CD8-positive, alpha-beta memory T cell (primary cell): ENCODE data around the gene KRT81. TPM values are rescaled to one million over a fixed set of nuclear protein-coding genes. Genes with fewer than 3 reads are reported as not detected.
"Not testable (repeated sequence)": the region's sequence is repeated elsewhere in the genome, so short reads cannot be mapped to it uniquely, and the experiment has no call there.

ENCODE experiments used
- CTCF ChIA-PET: fragments of 350-600 bp; sonication (Branson Sonifier 250); formaldehyde crosslinking; loops from one replicate; lab custom pipeline; 2021; ENCODE audit warnings: antibody characterized with exemption; lab: Charles Lee
- POLR2A ChIA-PET: fragments of 350-600 bp; sonication (Branson Sonifier 250); formaldehyde crosslinking; loops from one replicate; lab custom pipeline; 2021; ENCODE audit warnings: antibody characterized with exemption; lab: Charles Lee
- DNase-seq, 5 donors: peaks; one replicate each; pipeline versions ENCODE4 v3.0.0 to v3.0.0-alpha.2; 2020 to 2022; ENCODE audit warnings: mixed read lengths in 1 of 5
- H3K27ac ChIP-seq: one replicate; pipeline ENCODE4 v1.7.0; 2013; ENCODE audit warnings: low read depth, mild to moderate bottlenecking, low read length, moderate library complexity
- H3K27me3 ChIP-seq: 2 replicates; pipeline ENCODE4 v1.7.0; 2013; ENCODE audit warnings: low read length, mild to moderate bottlenecking; ENCODE audit not compliant: insufficient read depth, poor library complexity, severe bottlenecking
- H3K36me3 ChIP-seq: 2 replicates; pipeline ENCODE4 v1.7.0; 2013; ENCODE audit warnings: mild to moderate bottlenecking, low read length, moderate library complexity; ENCODE audit not compliant: insufficient read depth
- H3K4me1 ChIP-seq: 2 replicates; pipeline ENCODE4 v1.7.0; 2013; ENCODE audit warnings: mild to moderate bottlenecking, low read length, moderate library complexity; ENCODE audit not compliant: insufficient read depth
- H3K4me3 ChIP-seq: 2 replicates; pipeline ENCODE4 v1.7.0; 2013; ENCODE audit warnings: mild to moderate bottlenecking, low read length
- H3K9me3 ChIP-seq: 2 replicates; pipeline ENCODE4 v1.7.0; 2013; ENCODE audit warnings: mild to moderate bottlenecking, low read length
- H3K27ac Mint-ChIP-seq, 8 donors: one replicate each; pipeline ENCODE4 v1.8.0; 2020 to 2021; ENCODE audit warnings: mixed read lengths in 8 of 8, mild to moderate bottlenecking in 6 of 8, inconsistent platforms in 3 of 8, moderate library complexity in 3 of 8
- H3K27me3 Mint-ChIP-seq, 2 donors: one replicate each; pipeline ENCODE4 v1.8.0; 2020 to 2021; ENCODE audit warnings: mixed read lengths in 2 of 2, mild to moderate bottlenecking in 1 of 2, moderate library complexity in 1 of 2
- H3K36me3 Mint-ChIP-seq, 3 donors: one replicate each; pipeline ENCODE4 v1.8.0; 2020 to 2021; ENCODE audit warnings: mixed read lengths in 3 of 3, inconsistent platforms in 1 of 3, mild to moderate bottlenecking in 1 of 3
- H3K4me1 Mint-ChIP-seq, 3 donors: one replicate each; pipeline ENCODE4 v1.8.0; 2020 to 2021; ENCODE audit warnings: mixed read lengths in 3 of 3, inconsistent platforms in 1 of 3, mild to moderate bottlenecking in 1 of 3
- H3K4me3 Mint-ChIP-seq, 7 donors: one replicate each; pipeline ENCODE4 v1.8.0; 2020 to 2021; ENCODE audit warnings: mixed read lengths in 7 of 7, mild to moderate bottlenecking in 6 of 7, moderate library complexity in 4 of 7, inconsistent platforms in 2 of 7
- H3K9me3 Mint-ChIP-seq, 5 donors: one replicate each; pipeline ENCODE4 v1.8.0; 2020 to 2022; ENCODE audit warnings: mixed read lengths in 5 of 5, mild to moderate bottlenecking in 3 of 5, moderate library complexity in 2 of 5, inconsistent platforms in 1 of 5
- polyA plus RNA-seq: library from polyadenylated mRNA; unstranded; fragments of 300-500 nt; fragmentation: Illumina TruSeq; gene quantifications from one replicate; pipeline ENCODE4 v1.2.3, GENCODE V29; 2021
- total RNA-seq, 2 experiments: library from RNA; stranded (reverse); gene quantifications; one replicate each; pipeline ENCODE4 v1.2.3, GENCODE V29; 2021

Gene KRT81
- total and polyA plus RNA-seq, 3 experiments from 2014 or later = not detected

- DNase-seq = no peak
- Mint-ChIP-seq H3K36me3 (peaks cover 0 to 1% (median 0%) of the 10 kb centered on the region in 3 donors), H3K27ac (no peak overlapping the region), H3K27me3 (peaks cover 12 to 37% of the 10 kb centered on the region in 2 donors), H3K4me1 (no peaks in the 10 kb centered on the region), H3K9me3 (no peaks in the 10 kb centered on the region), H3K4me3 (no peak overlapping the region)
- no peak overlapping the region for H3K27ac ChIP-seq
- no peak overlapping the region for H3K4me3 ChIP-seq
- no peaks in the 10 kb centered on the region for H3K4me1 ChIP-seq
- H3K9me3 ChIP-seq = no peaks in the 10 kb centered on the region
- POLR2A ChIA-PET = no interaction called here
- no peaks in the 10 kb centered on the region for H3K36me3 ChIP-seq
- CTCF ChIA-PET = interaction anchor here (1.6 kb wide), 1 partner anchor 15 kb away, joined by 5 read pairs; no protein-coding TSS in a partner anchor
- H3K27me3 ChIP-seq = no peaks in the 10 kb centered on the region
These were observed 2.6 kb upstream of the KRT81 start for GRCh38 chr12:52293926-52294325.

- H3K9me3 Mint-ChIP-seq, H3K36me3 ChIP-seq, DNase-seq, H3K27me3 ChIP-seq, H3K4me3 Mint-ChIP-seq, H3K36me3 Mint-ChIP-seq, POLR2A ChIA-PET, H3K27ac ChIP-seq, CTCF ChIA-PET, H3K4me1 ChIP-seq, H3K27ac Mint-ChIP-seq, H3K4me3 ChIP-seq, H3K4me1 Mint-ChIP-seq, H3K9me3 ChIP-seq: not testable (repeated sequence)
- H3K27me3 Mint-ChIP-seq = peaks cover 9 to 27% of the 10 kb centered on the region in 2 donors
These were observed 725 bp downstream of the KRT81 start for GRCh38 chr12:52290483-52291134.

- H3K27me3 ChIP-seq, H3K4me1 Mint-ChIP-seq, H3K4me1 ChIP-seq, POLR2A ChIA-PET, H3K27ac ChIP-seq, H3K9me3 ChIP-seq, H3K36me3 Mint-ChIP-seq, H3K36me3 ChIP-seq, DNase-seq, H3K4me3 ChIP-seq, H3K9me3 Mint-ChIP-seq: not testable (repeated sequence)
- Mint-ChIP-seq H3K27ac (peak overlapping the region in 2 of 8 donors; percentile 29 to 34), H3K27me3 (peaks cover 9 to 16% of the 10 kb centered on the region in 2 donors), H3K4me3 (peak overlapping the region in 4 of 7 donors; percentile 2 to 45 (median 25))
- CTCF ChIA-PET = interaction anchor here (1.0 kb wide), 1 partner anchor 8 kb away, joined by 4 read pairs; no protein-coding TSS in a partner anchor
These were observed 3.2 kb downstream of the KRT81 start for GRCh38 chr12:52287816-52288805.

DNA sequence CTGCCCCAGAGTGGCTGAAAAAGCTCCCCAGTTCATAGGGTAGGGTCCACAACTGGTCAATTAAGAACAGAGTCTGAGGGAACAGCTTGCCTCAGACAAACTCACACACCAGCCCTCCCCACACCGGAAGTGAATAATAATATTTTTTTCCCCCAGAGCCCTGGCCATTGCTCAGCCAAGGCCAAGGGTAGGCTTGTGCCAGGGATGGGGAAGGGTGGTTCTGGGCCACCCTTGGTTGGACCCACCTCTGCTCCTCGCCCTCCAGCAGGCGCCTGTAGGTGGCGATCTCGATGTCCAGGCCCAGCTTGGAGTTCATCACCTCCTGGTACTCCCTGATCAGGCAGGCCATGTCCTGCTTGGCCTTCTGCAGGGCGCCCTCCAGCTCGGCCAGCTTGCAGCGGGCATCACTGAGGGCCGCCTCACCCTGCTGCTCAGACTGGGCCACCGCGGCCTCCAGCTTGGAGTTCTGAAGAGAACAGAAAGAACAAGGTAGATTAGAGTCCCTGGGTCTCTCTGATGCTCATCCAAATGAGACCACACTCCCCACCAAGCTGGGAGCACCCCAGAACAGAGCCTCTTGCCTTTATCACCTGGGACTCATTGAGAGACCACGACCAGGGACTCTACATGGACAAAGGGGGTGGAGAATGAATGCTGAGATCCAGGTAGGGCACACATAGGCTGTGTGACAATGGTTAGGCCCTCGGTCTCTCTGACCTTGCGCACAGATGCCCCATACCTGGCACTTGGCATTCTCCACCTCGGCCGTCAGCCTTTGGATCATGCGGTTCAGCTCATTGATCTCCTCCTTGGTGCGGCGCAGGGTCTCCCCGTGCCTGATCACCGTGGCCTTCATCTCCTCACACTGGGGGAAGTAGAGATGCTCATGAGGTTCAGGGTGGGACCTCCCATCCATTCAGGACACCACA, 4.2 kb downstream of the KRT81 start:
- H3K9me3 Mint-ChIP-seq, H3K4me3 ChIP-seq, DNase-seq, H3K27ac ChIP-seq, H3K4me1 Mint-ChIP-seq, CTCF ChIA-PET, H3K27ac Mint-ChIP-seq, POLR2A ChIA-PET, H3K36me3 ChIP-seq, H3K27me3 ChIP-seq, H3K36me3 Mint-ChIP-seq, H3K9me3 ChIP-seq, H3K4me1 ChIP-seq: not testable (repeated sequence)
- H3K4me3 Mint-ChIP-seq = peak overlapping the region in 1 of 7 donors; percentile 27
- peaks cover 5 to 12% of the 10 kb centered on the region in 2 donors for H3K27me3 Mint-ChIP-seq

DNA sequence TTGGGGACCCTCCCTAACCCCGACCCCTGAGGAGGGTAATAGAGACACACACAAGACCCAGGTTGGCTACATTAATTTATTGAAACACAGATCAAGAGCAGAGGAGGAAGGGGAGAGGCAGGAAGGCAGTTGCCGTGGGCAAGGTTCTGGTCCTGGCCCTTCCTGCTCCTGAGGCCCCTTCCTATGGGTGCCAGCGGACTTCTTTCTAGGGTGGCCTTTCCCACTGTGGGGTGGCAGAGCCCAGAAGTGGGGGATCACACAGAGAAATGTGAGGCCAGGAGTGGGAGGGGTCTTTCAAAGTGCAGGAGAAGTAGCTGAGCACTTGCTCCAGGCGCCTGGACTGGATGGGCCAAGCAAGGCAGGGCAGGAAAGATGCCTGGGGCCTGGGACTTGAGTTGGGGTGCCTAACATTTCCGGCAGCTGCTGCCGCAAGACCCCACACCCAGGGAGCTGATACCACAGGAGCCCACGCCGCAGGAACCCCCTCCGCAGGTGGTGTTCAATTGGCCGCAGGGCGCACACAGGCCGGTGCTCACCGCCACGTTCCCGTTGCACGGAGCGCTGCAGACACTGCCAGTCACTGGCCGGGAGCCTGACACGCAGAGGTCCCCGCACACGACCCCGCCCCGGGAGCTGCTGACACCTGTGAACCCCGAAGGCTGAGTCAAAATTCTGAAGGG, 5.3 kb downstream of the KRT81 start:
- Mint-ChIP-seq H3K9me3 (no peaks in the 10 kb centered on the region), H3K4me3 (no peak overlapping the region), H3K27me3 (peaks cover 1 to 8% of the 10 kb centered on the region in 2 donors), H3K27ac (no peak overlapping the region), H3K4me1 (peaks cover 5 to 10% (median 8%) of the 10 kb centered on the region in 3 donors), H3K36me3 (no peaks in the 10 kb centered on the region)
- POLR2A ChIA-PET = no interaction called here
- Histone ChIP-seq H3K27me3 (no peaks in the 10 kb centered on the region), H3K4me3 (no peak overlapping the region), H3K4me1 (no peaks in the 10 kb centered on the region), H3K27ac (no peak overlapping the region), H3K36me3 (no peaks in the 10 kb centered on the region), H3K9me3 (no peaks in the 10 kb centered on the region)
- no peak for DNase-seq
- CTCF ChIA-PET = no interaction called here

DNA sequence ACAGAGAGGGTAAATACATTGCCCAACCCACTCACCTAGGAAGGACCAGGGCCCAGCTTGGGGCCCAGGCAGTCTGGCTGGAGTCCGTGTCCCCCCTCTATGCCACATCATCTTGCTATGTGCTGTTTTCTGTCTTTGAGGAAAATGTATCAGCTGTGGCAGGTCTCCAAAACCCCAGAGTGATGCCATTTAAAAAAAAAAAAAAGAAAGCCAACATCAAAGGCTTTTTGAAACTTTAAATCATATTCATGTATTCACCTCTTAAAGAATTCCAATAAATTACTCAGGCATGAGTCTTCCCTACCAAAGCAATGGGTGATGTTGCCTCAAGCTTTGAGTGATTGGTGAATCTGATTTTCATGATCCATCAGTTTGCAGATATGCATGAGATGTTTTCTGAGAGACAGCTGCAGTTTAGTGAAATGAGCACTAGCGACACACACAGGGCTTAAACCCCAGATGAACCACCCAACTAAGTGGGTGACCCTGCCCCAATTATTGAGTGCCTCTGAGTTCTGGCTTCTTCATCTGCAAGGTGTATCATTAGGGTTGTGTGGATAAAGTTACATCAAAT, 6.1 kb downstream of the KRT81 start:
- H3K27me3 Mint-ChIP-seq = peaks cover 1 to 12% of the 10 kb centered on the region in 2 donors
- H3K9me3 Mint-ChIP-seq = no peaks in the 10 kb centered on the region
- no peaks in the 10 kb centered on the region for H3K27me3 ChIP-seq
- no peaks in the 10 kb centered on the region for H3K9me3 ChIP-seq
- H3K36me3 Mint-ChIP-seq = no peaks in the 10 kb centered on the region
- H3K4me3 ChIP-seq = no peak overlapping the region
- CTCF ChIA-PET = interaction anchor here (1.4 kb wide), 1 partner anchor 47 kb away, joined by 3 read pairs; no protein-coding TSS in a partner anchor
- H3K4me3 Mint-ChIP-seq = no peak overlapping the region
- no peaks in the 10 kb centered on the region for H3K36me3 ChIP-seq
- no peak for DNase-seq
- no peaks in the 10 kb centered on the region for H3K4me1 ChIP-seq
- H3K27ac Mint-ChIP-seq = no peak overlapping the region
- POLR2A ChIA-PET = no interaction called here
- peaks cover 5 to 10% (median 8%) of the 10 kb centered on the region in 3 donors for H3K4me1 Mint-ChIP-seq
- H3K27ac ChIP-seq = no peak overlapping the region

DNA sequence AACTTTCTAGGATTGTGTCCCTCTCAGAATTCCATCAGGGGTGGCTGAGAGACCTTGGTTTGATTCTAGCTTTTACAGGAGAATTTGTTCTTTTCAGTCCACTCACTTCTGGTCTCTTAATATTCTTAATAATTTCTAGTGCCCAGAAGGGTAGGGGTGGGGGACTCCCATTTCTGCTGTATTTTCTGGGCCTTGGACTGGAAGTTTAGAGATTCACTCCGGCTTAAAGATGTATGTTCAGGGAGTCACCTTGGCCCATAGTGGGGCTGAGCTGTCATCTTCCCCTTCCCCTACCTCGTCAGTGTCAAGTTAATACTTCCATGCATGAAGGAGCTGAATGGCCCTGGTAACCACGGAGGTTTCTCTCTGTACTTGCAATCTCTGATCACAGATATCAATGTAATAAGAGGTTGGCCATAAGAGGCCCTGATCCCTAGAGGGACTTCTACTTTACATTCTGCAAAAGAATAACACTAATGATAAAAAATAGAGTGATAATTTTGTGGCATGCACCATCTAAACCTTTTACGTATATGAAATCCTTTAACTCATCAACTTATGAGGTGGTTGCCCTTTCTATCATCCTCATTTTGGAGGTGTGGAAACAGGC, 6.7 kb downstream of the KRT81 start:
- Histone ChIP-seq H3K4me1 (no peaks in the 10 kb centered on the region), H3K4me3 (no peak overlapping the region), H3K9me3 (no peaks in the 10 kb centered on the region), H3K27me3 (no peaks in the 10 kb centered on the region), H3K27ac (no peak overlapping the region), H3K36me3 (no peaks in the 10 kb centered on the region)
- POLR2A ChIA-PET = no interaction called here
- no peaks in the 10 kb centered on the region for H3K9me3 Mint-ChIP-seq
- no peak overlapping the region for H3K4me3 Mint-ChIP-seq
- CTCF ChIA-PET = interaction anchor here (1.4 kb wide), 1 partner anchor 48 kb away, joined by 3 read pairs; no protein-coding TSS in a partner anchor
- DNase-seq = no peak
- H3K27ac Mint-ChIP-seq = no peak overlapping the region
- H3K4me1 Mint-ChIP-seq = peaks cover 5 to 10% (median 8%) of the 10 kb centered on the region in 3 donors
- no peaks in the 10 kb centered on the region for H3K36me3 Mint-ChIP-seq
- peaks cover 7 to 17% of the 10 kb centered on the region in 2 donors for H3K27me3 Mint-ChIP-seq
